Hepatocyte (in vitro differentiated cells): ENCODE results near the gene DNAJC1.

Source experiments
- EZH2 ChIP-seq: fragments of 200-600 bp; sonication (generic); IDR thresholded peaks from 2 replicates; pipeline ENCODE4 v1.6.1; 2016; ENCODE audit warnings: antibody characterized with exemption, mild to moderate bottlenecking, borderline replicate concordance
- EZH2phosphoT487 ChIP-seq: fragments of 200-600 bp; sonication (generic); IDR thresholded peaks from one replicate; pipeline ENCODE4 v1.6.1; 2018; ENCODE audit warnings: antibody characterized with exemption, mild to moderate bottlenecking, low read depth, moderate library complexity; ENCODE audit not compliant: unreplicated experiment, severe bottlenecking
- TF ChIP-seq, protein P1 (sequence below): fragments of 200-600 bp; sonication (generic); IDR thresholded peaks from 2 replicates; pipeline ENCODE4 v1.5.1; 2016; ENCODE audit warnings: antibody characterized with exemption, mild to moderate bottlenecking; ENCODE audit not compliant: poor library complexity

DNA sequence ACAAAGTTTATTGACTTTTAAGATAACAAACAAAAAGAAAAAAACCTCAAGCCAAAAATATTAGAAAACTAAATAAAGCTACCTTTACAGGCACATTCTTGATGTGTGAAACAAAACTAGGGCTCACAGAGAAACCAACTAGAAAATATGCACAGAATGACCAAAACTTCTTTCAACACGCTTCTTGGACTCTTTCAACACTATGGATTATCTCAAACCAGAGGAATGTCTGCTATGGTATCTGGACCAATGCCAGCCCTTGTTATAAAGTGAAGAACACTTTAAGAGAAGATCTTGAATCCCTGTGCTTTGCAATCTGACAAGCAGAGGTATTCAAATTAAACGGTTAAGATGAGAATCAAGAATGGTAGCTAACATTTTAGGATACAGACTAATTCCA lies 76.6 kb downstream of the DNAJC1 start:
- TF ChIP-seq, protein P1, sequence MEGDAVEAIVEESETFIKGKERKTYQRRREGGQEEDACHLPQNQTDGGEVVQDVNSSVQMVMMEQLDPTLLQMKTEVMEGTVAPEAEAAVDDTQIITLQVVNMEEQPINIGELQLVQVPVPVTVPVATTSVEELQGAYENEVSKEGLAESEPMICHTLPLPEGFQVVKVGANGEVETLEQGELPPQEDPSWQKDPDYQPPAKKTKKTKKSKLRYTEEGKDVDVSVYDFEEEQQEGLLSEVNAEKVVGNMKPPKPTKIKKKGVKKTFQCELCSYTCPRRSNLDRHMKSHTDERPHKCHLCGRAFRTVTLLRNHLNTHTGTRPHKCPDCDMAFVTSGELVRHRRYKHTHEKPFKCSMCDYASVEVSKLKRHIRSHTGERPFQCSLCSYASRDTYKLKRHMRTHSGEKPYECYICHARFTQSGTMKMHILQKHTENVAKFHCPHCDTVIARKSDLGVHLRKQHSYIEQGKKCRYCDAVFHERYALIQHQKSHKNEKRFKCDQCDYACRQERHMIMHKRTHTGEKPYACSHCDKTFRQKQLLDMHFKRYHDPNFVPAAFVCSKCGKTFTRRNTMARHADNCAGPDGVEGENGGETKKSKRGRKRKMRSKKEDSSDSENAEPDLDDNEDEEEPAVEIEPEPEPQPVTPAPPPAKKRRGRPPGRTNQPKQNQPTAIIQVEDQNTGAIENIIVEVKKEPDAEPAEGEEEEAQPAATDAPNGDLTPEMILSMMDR, result no peak
- TF ChIP-seq EZH2phosphoT487 (no peak), EZH2 (no peak)
